ENCODE results near the gene CORT. TPM values are rescaled to one million over a fixed set of nuclear protein-coding genes. Genes with fewer than 3 reads are reported as not detected.

The CORT gene
- total and polyA plus RNA-seq, 10 of the 15 experiments (the other 5 are each of a cell fraction or from before 2014, with no cell fraction given): 0.09 to 0.49 (median 0.23) TPM; not detected in 1

DNA sequence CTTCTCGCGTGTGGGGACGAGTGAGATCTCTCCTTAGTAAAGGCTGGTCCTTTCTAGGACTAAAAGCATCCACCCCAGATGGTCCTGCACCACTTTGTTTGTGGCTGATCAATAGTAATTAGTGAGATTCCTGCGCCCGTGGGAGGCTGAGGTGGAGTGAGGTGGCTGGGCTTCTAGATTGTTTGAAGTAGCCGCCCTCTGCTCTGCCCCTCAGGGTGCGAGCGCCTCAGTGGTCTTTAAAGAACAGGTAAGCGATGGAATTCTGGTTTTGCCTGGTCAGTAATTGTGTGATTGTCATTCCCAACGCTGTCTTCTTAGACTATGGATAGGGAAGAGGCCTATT, 45.6 kb downstream of the CORT start:
- WGBS (ENCODE audit: insufficient coverage, insufficient replicate concordance, low lambda C conversion rate, missing lambda C conversion rate): 56% methylated on average over 10 of the region's 10 CpGs
- peak overlapping the region; percentile 52 for H3K4me3 ChIP-seq
- ChIA-PET SMC1A (ENCODE audit: uncharacterized antibody, unreplicated experiment) (interaction anchor here (0.8 to 6.4 kb wide), 16 partner anchors 8 to 542 kb away, joined by 3 to 122 read pairs (median 4); partner anchors contain the start of gene CENPS), RAD21 (ENCODE audit: unreplicated experiment) (interaction anchor here (0.6 to 8.4 kb wide), 22 partner anchors 9 to 552 kb away, joined by 3 to 191 read pairs (median 5); partner anchors contain the start of genes CENPS, DFFA, LZIC and NMNAT1), POLR2A (interaction anchor here (0.5 to 2.6 kb wide), 8 partner anchors 9 to 488 kb away, joined by 3 to 17 read pairs (median 4); partner anchors contain the start of gene CENPS), CTCF (interaction anchor here (0.7 to 12.5 kb wide), 40 partner anchors 9 to 1148 kb away, joined by 3 to 292 read pairs (median 5); partner anchors contain the start of genes CENPS and KIF1B)
- peak overlapping the region; percentile 38 for H2AFZ ChIP-seq (ENCODE audit: control insufficient read depth, low read depth, low read length)
- TSS peak; percentile 58 for BruUV-seq (replicated peaks)
- ATAC-seq (no peak), FAIRE-seq (no peak), DNase-seq (ENCODE audit: low read depth, low spot score) (no peak)
- no peaks in the 10 kb centered on the region for H3K9me3 ChIP-seq (replicated peaks; ENCODE audit: control insufficient read depth, insufficient read depth, low read length)
- H3K9ac ChIP-seq (ENCODE audit: control insufficient read depth, insufficient read depth, low read length): peak overlapping the region; percentile 58
- TF ChIP-seq BCL11A (IDR thresholded peaks at IDR 0.05; ENCODE audit: low read depth, low read length) (no peak), BRCA1 (IDR thresholded peaks at IDR 0.05; ENCODE audit: low read depth, low read length) (peak; percentile 74), SMARCA5 (IDR thresholded peaks at IDR 0.05) (peak; percentile 36), ZNF207 (IDR thresholded peaks at IDR 0.05; ENCODE audit: borderline replicate concordance) (0 out of 2 replicates have a peak, but pooled peaks have one; percentile 3)
- TF ChIP-seq, protein P1, sequence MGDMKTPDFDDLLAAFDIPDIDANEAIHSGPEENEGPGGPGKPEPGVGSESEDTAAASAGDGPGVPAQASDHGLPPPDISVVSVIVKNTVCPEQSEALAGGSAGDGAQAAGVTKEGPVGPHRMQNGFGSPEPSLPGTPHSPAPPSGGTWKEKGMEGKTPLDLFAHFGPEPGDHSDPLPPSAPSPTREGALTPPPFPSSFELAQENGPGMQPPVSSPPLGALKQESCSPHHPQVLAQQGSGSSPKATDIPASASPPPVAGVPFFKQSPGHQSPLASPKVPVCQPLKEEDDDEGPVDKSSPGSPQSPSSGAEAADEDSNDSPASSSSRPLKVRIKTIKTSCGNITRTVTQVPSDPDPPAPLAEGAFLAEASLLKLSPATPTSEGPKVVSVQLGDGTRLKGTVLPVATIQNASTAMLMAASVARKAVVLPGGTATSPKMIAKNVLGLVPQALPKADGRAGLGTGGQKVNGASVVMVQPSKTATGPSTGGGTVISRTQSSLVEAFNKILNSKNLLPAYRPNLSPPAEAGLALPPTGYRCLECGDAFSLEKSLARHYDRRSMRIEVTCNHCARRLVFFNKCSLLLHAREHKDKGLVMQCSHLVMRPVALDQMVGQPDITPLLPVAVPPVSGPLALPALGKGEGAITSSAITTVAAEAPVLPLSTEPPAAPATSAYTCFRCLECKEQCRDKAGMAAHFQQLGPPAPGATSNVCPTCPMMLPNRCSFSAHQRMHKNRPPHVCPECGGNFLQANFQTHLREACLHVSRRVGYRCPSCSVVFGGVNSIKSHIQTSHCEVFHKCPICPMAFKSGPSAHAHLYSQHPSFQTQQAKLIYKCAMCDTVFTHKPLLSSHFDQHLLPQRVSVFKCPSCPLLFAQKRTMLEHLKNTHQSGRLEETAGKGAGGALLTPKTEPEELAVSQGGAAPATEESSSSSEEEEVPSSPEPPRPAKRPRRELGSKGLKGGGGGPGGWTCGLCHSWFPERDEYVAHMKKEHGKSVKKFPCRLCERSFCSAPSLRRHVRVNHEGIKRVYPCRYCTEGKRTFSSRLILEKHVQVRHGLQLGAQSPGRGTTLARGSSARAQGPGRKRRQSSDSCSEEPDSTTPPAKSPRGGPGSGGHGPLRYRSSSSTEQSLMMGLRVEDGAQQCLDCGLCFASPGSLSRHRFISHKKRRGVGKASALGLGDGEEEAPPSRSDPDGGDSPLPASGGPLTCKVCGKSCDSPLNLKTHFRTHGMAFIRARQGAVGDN (IDR thresholded peaks at IDR 0.05): 0 out of 2 replicates have a peak, but pooled peaks have one; percentile 24
- TF ChIP-seq, protein P2, sequence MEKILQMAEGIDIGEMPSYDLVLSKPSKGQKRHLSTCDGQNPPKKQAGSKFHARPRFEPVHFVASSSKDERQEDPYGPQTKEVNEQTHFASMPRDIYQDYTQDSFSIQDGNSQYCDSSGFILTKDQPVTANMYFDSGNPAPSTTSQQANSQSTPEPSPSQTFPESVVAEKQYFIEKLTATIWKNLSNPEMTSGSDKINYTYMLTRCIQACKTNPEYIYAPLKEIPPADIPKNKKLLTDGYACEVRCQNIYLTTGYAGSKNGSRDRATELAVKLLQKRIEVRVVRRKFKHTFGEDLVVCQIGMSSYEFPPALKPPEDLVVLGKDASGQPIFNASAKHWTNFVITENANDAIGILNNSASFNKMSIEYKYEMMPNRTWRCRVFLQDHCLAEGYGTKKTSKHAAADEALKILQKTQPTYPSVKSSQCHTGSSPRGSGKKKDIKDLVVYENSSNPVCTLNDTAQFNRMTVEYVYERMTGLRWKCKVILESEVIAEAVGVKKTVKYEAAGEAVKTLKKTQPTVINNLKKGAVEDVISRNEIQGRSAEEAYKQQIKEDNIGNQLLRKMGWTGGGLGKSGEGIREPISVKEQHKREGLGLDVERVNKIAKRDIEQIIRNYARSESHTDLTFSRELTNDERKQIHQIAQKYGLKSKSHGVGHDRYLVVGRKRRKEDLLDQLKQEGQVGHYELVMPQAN (conservative IDR thresholded peaks at IDR 0.05): 0 out of 2 replicates have a peak, but pooled peaks have one; percentile 5
- TF ChIP-seq, protein P3, sequence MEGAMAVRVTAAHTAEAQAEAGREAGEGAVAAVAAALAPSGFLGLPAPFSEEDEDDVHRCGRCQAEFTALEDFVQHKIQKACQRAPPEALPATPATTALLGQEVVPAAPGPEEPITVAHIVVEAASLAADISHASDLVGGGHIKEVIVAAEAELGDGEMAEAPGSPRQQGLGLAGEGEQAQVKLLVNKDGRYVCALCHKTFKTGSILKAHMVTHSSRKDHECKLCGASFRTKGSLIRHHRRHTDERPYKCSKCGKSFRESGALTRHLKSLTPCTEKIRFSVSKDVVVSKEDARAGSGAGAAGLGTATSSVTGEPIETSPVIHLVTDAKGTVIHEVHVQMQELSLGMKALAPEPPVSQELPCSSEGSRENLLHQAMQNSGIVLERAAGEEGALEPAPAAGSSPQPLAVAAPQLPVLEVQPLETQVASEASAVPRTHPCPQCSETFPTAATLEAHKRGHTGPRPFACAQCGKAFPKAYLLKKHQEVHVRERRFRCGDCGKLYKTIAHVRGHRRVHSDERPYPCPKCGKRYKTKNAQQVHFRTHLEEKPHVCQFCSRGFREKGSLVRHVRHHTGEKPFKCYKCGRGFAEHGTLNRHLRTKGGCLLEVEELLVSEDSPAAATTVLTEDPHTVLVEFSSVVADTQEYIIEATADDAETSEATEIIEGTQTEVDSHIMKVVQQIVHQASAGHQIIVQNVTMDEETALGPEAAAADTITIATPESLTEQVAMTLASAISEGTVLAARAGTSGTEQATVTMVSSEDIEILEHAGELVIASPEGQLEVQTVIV (IDR thresholded peaks at IDR 0.05; ENCODE audit: borderline replicate concordance, partially characterized antibody): no peak
- in situ Hi-C loops (cut with MboI) (no loop called here), intact Hi-C loops (cut with micrococcal nuclease; ENCODE audit: unreplicated experiment) (no loop called here)
- peaks cover 3 to 12% of the 10 kb centered on the region in 2 experiments; a peak in 3 of 4 replicates for H3K36me3 ChIP-seq (ENCODE audit: control insufficient read depth in 2 of 2, insufficient read depth in 2 of 2, low read length in 1 of 2)
- H3K79me2 ChIP-seq (ENCODE audit: control insufficient read depth, insufficient read depth, low read length): peaks cover 33% of the 10 kb centered on the region
- peak overlapping the region; percentile 57 for H3K4me2 ChIP-seq (ENCODE audit: control insufficient read depth, insufficient read depth)
- peaks cover 25% of the 10 kb centered on the region for H3K4me1 ChIP-seq (ENCODE audit: control insufficient read depth, insufficient read depth, low read length)
- no peaks in the 10 kb centered on the region for H3K27me3 ChIP-seq (replicated peaks in 1 of 2; ENCODE audit: control insufficient read depth in 2 of 2, insufficient read depth in 2 of 2, low read length in 1 of 2)
- H4K20me1 ChIP-seq (ENCODE audit: control insufficient read depth, insufficient read depth): no peaks in the 10 kb centered on the region
- peak overlapping the region; percentile 83 for H3K27ac ChIP-seq (ENCODE audit: control insufficient read depth, insufficient read depth)
